Activated CD8-positive, alpha-beta T cell treated with anti-CD3 and anti-CD28 coated beads for 36 hours (primary cell): ENCODE results near the gene PLXNA1. TPM values are rescaled to one million over a fixed set of nuclear protein-coding genes. Genes with fewer than 3 reads are reported as not detected.

Experiments used
- ATAC-seq: fragments of 200-7000 bp; cut with Tn5 transposase; one replicate; pipeline ENCODE4 v1.10.0; 2021; ENCODE audit warnings: mild to moderate bottlenecking, moderate library complexity
- CTCF ChIA-PET: fragments of 350-600 bp; sonication (Branson Sonifier 250); formaldehyde crosslinking; loops from one replicate; lab custom pipeline; 2021; ENCODE audit warnings: antibody characterized with exemption; lab: Charles Lee
- POLR2A ChIA-PET: fragments of 350-600 bp; sonication (Branson Sonifier 250); formaldehyde crosslinking; loops from one replicate; lab custom pipeline; 2021; ENCODE audit warnings: antibody characterized with exemption; lab: Charles Lee
- DNase-seq: peaks from one replicate; pipeline ENCODE4 v3.0.0-alpha.2; 2020
- H3K27ac Mint-ChIP-seq: one replicate; pipeline ENCODE4 v1.8.0; 2021; ENCODE audit warnings: mild to moderate bottlenecking, mixed read lengths
- H3K27me3 Mint-ChIP-seq: one replicate; pipeline ENCODE4 v1.8.0; 2021; ENCODE audit warnings: mixed read lengths
- H3K36me3 Mint-ChIP-seq: one replicate; pipeline ENCODE4 v1.8.0; 2021; ENCODE audit warnings: low read depth, mixed read lengths
- H3K4me1 Mint-ChIP-seq: one replicate; pipeline ENCODE4 v1.8.0; 2021; ENCODE audit warnings: low read depth, mixed read lengths
- H3K4me3 Mint-ChIP-seq: one replicate; pipeline ENCODE4 v1.8.0; 2021; ENCODE audit warnings: mild to moderate bottlenecking, moderate library complexity, mixed read lengths
- H3K9me3 Mint-ChIP-seq: one replicate; pipeline ENCODE4 v1.8.0; 2021; ENCODE audit warnings: mixed read lengths
- intact Hi-C: fragments of 100-400 bp; cut with micrococcal nuclease; formaldehyde crosslinking; loops from one replicate; pipeline ENCODE4 v1.10.0; 2022
- total RNA-seq, 2 experiments: library from RNA; stranded (reverse); gene quantifications; one replicate each; pipeline ENCODE4 v1.2.3, GENCODE V29; 2021
- TF ChIP-seq, protein P1 (sequence below): fragments of 200-600 bp; IDR thresholded peaks from one replicate; pipeline ENCODE4 v1.8.0; 2022; ENCODE audit warnings: antibody characterized with exemption, mild to moderate bottlenecking

PLXNA1 gene
- total RNA-seq, 2 experiments from 2014 or later: 5.1 to 6.6 TPM

DNA sequence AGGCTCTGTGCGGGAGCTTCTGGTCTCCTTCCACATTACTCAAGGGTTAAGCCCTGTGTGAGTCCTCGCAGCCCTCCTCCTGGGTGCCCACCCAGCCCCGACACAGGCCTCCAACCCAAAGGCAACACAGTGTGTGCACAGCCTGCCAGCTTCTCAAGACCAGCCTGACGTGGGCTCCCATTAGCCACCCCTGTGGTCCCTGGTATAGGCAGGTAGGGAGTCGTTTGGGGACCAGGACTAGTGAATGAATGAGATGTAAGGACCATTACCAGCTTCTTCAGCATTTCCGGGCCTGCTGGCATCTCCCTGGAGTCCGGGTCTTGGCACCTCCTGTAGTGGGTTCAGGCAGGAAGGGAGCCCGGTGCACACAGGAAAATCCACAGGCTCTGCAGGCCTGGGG lies 20.2 kb upstream of the PLXNA1 start:
- ChIA-PET CTCF (no interaction called here), POLR2A (no interaction called here)
- no peaks in the 10 kb centered on the region for H3K4me1 Mint-ChIP-seq
- intact Hi-C loops: no loop called here
- H3K27ac Mint-ChIP-seq: no peak overlapping the region
- no peaks in the 10 kb centered on the region for H3K9me3 Mint-ChIP-seq
- ATAC-seq (no peak), DNase-seq (no peak)
- no peak overlapping the region for H3K4me3 Mint-ChIP-seq
- H3K36me3 Mint-ChIP-seq: no peaks in the 10 kb centered on the region
- H3K27me3 Mint-ChIP-seq: no peaks in the 10 kb centered on the region
- TF ChIP-seq, protein P1, sequence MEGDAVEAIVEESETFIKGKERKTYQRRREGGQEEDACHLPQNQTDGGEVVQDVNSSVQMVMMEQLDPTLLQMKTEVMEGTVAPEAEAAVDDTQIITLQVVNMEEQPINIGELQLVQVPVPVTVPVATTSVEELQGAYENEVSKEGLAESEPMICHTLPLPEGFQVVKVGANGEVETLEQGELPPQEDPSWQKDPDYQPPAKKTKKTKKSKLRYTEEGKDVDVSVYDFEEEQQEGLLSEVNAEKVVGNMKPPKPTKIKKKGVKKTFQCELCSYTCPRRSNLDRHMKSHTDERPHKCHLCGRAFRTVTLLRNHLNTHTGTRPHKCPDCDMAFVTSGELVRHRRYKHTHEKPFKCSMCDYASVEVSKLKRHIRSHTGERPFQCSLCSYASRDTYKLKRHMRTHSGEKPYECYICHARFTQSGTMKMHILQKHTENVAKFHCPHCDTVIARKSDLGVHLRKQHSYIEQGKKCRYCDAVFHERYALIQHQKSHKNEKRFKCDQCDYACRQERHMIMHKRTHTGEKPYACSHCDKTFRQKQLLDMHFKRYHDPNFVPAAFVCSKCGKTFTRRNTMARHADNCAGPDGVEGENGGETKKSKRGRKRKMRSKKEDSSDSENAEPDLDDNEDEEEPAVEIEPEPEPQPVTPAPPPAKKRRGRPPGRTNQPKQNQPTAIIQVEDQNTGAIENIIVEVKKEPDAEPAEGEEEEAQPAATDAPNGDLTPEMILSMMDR: no peak

DNA sequence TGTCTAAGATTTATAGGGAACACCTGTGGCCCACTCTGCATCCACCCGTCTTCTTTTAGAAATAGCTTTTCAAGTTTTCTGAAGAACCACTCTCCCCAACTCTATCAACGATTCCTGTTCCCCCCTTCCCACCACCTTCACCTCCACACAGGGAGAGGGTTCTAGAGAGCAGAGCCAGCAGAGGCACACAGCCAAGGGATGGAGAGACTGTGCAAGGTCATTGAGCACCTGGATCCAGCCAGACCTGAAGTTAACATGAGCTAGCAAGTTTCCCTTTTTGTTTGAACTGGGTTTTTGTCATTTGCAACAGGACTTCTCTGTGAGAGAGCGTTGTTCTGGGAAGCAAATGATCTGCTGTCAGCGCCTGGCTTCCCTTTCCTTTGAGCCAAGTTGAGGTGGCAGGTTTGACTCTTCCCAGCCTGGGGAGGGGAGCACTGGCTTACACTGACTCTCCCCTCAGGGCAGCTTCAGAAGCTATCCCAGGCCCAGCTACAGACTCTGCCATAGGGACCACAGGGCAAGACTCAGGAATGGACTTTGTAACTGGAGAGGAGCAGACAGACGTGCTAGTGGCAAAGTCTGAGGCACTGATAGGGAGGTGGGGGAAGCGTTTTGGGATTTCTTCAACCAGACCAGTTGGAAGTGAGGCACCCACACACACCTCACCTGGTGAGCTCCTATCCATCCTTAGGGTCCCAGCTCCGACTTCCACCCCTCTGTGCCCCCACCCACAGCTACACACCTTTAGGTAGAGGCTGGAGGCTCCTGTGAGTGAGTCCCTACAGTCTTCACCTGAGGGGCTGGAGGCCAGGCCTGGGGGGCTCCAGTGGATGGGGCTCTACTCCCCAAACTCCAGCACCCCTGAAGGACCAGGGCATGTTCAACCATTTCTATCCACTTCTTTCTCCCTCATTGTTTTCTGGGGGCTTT lies 19.4 kb upstream of the PLXNA1 start:
- intact Hi-C loops: no loop called here
- POLR2A ChIA-PET: no interaction called here
- no peak for DNase-seq
- Mint-ChIP-seq H3K4me1 (no peaks in the 10 kb centered on the region), H3K9me3 (no peaks in the 10 kb centered on the region), H3K4me3 (no peak overlapping the region), H3K36me3 (no peaks in the 10 kb centered on the region), H3K27me3 (no peaks in the 10 kb centered on the region), H3K27ac (no peak overlapping the region)
- CTCF ChIA-PET: no interaction called here
- TF ChIP-seq, protein P1: no peak
- ATAC-seq: no peak

DNA sequence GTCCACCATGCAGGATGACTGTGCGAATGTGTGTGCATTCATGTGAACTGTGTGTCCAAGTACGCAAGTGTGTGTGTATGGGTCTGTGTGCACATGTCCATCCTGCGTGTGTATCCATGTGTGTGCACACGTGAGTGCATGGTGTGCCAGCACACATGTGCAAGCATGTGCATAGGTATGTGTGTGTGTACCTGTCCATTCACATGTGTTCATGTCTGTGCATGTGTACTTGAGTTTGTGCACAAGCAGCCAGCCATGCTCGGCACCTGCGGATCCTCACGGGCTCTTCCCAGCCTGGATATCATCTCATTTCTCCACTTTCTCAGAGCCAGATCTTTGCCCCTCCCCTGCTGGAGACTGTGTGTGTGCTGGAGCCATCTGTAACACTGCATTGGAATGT lies 18.7 kb upstream of the PLXNA1 start:
- no peaks in the 10 kb centered on the region for H3K4me1 Mint-ChIP-seq
- H3K36me3 Mint-ChIP-seq: no peaks in the 10 kb centered on the region
- POLR2A ChIA-PET: no interaction called here
- CTCF ChIA-PET: no interaction called here
- TF ChIP-seq, protein P1: no peak
- H3K4me3 Mint-ChIP-seq: no peak overlapping the region
- no peaks in the 10 kb centered on the region for H3K9me3 Mint-ChIP-seq
- H3K27ac Mint-ChIP-seq: no peak overlapping the region
- intact Hi-C loops: no loop called here
- H3K27me3 Mint-ChIP-seq: no peaks in the 10 kb centered on the region
- ATAC-seq (no peak), DNase-seq (no peak)

DNA sequence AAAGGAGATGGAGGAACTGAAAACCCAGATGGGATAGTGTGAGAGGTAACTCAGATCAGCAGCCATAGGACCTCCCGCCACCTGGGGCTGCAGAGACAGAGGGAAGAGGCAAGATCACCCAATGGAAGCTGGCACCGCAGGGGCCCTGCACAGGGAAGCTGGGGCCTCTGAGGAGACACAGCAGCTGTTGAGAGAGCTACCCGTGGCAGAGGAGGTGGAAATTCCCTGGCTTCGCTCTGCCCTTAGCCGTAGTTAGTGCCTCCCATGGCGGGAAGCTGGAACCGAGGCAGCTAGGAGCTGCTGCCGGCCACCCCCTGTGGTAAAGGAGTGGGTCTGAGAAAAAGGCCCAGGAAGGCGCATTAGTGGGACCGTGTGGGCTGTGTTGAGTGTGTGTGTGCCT lies 18.0 kb upstream of the PLXNA1 start:
- no peaks in the 10 kb centered on the region for H3K4me1 Mint-ChIP-seq
- H3K9me3 Mint-ChIP-seq: no peaks in the 10 kb centered on the region
- no peaks in the 10 kb centered on the region for H3K27me3 Mint-ChIP-seq
- intact Hi-C loops: no loop called here
- no peak overlapping the region for H3K4me3 Mint-ChIP-seq
- ATAC-seq: no peak
- DNase-seq: no peak
- POLR2A ChIA-PET: no interaction called here
- CTCF ChIA-PET: no interaction called here
- no peaks in the 10 kb centered on the region for H3K36me3 Mint-ChIP-seq
- H3K27ac Mint-ChIP-seq: no peak overlapping the region
- TF ChIP-seq, protein P1: no peak

DNA sequence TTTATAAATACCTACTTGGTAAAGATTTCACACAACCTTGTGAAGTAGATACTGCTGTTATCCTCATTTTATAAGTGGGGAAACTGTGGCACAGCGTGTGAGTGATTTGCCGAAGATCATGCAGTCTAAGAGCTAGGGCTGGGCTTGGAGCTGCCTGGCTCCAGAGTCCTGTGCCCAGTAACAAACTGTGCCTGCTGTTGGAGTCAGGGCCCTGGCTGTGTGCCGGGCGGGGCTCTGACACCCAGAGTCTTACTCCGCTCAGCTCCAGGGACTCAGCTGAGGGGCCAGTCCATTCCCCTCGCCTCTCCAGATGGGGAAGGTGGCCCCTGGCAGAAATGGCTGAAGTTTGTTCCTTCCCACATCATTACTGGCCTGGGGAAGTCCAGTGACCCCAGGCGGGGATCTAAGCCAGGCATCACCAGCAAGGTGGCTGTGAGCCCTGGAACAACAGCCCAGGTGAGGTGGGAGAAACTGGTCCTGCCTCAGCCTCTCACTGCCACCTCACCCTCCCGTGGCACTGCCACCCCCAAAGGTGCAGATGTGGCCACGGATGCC lies 17.3 kb upstream of the PLXNA1 start:
- H3K27me3 Mint-ChIP-seq: peaks cover 3% of the 10 kb centered on the region
- no peaks in the 10 kb centered on the region for H3K36me3 Mint-ChIP-seq
- ChIA-PET POLR2A (no interaction called here), CTCF (no interaction called here)
- TF ChIP-seq, protein P1: no peak
- H3K4me1 Mint-ChIP-seq: no peaks in the 10 kb centered on the region
- ATAC-seq (no peak), DNase-seq (no peak)
- no peak overlapping the region for H3K4me3 Mint-ChIP-seq
- H3K9me3 Mint-ChIP-seq: no peaks in the 10 kb centered on the region
- intact Hi-C loops: no loop called here
- no peak overlapping the region for H3K27ac Mint-ChIP-seq
